NCI-H460 (cell line): ENCODE results near the gene MAD1L1. TPM values are rescaled to one million over a fixed set of nuclear protein-coding genes. Genes with fewer than 3 reads are reported as not detected.

Source experiments
- DNase-seq: peaks from one replicate; pipeline ENCODE4 v3.0.0-alpha.2; 2016; ENCODE audit warnings: low read depth; ENCODE audit errors: extremely low read depth
- total RNA-seq: library from RNA; depleted of rRNA; stranded (reverse); fragments of >200 nt; shearing (Covaris generic); gene quantifications from 2 replicates; pipeline ENCODE4 v1.2.3, GENCODE V29; 2014

MAD1L1 gene
- total RNA-seq, 1 experiment from 2014 or later: 25.9 TPM

DNA sequence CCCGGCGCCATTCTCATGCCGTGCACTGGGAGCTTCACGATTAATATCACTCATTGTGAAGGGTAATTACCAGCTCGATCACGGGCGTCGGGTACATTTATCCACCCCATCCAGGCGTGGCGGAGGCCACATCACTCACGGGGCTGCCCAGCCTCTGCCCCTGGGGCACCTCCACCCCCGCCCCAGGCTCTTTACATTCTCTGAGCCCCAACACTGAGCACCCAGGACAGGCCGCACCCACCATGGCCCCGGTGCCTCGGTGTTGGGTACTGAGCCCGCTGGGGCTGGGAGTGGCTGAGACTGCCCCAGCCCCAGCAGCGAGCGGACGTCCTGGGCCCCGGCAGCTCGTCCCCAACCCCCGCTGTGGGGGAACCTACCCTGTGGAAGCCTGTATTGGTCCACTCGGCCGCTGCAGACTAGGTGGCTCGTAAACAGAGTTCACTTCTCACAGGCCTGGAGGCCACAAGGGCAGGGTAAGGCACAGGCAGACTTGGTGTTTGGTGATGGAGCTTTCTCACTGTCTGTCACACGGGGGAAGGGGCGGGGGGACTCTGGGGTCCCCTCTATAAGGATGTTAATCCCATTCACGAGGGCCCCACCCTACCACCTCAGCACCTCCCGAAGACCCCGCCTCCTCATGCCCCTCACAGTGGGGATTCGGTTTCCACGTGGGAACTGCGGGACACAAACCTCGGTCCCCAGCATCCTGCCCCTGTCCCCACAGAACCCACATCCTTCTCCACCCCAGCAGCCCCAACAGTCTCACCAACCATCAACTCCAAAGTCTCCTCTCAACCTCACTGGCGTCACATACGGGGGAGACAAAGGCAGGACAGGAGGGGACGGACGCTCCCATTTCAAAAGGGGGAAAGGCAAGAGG lies 378.5 kb downstream of the MAD1L1 start:
- DNase-seq: no peak

- no peak for DNase-seq
Measured at GRCh38 chr7:1853431-1853985, 379.2 kb downstream of the MAD1L1 start.

GRCh38 chr7:1852517-1853430 lies 380.0 kb downstream of the MAD1L1 start:
- no peak for DNase-seq

GRCh38 chr7:1851721-1852516 lies 380.8 kb downstream of the MAD1L1 start:
- DNase-seq: no peak

GRCh38 chr7:1850976-1851571 lies 381.7 kb downstream of the MAD1L1 start:
- DNase-seq: no peak

- DNase-seq: no peak
Measured at GRCh38 chr7:1850111-1850975, 382.4 kb downstream of the MAD1L1 start.

DNA sequence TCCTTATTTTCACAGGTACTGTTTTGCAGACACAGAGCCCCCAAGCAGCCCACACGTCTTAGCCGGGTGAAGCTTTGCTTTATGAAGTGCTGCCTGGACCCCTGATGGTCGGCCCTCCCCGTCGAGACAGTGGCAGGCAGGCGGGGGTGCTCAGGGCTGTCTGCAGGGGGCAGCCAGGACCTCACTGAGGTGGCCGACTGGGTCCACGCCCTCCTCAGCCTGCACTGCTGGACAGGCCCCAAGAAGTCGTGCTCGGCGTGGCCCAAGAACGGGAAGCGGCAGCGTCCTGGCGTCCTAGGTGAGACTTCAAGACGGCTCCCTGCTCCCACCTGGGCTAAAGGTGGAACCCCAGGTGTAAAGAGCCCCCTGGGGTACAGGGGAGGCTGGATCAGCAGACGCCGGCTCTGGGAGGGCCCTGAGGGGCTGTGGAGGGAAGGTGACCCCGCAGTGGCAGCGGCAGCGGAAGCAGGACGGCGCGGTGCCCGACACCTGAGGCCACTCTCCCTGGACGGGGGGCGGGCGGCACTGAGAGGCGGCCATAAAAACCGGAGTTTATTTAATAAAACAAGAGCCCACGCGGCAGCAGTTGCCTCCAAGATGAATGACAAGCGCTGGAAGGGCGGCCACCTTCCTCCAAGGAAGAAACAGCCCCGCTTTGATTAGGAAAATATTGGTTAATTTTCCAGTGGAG lies 383.2 kb downstream of the MAD1L1 start:
- DNase-seq: no peak

DNA sequence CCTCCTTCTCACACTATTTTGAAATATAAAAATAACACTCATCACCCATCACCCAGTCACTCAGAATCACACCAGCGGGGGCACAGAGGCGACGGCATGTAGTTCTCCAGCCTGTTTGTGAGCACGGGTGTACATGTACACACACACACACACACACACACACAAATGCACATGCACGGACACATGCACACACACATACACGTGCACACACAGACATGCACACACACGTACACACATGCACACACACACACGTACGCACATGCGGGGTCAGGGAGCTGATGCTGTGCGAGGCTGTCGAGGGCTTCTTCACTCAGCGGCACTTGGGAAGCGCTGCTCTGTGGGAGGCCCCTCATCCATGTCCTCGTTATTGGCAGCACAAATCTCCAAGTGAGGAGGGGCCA lies 383.8 kb downstream of the MAD1L1 start:
- DNase-seq: no peak

DNA sequence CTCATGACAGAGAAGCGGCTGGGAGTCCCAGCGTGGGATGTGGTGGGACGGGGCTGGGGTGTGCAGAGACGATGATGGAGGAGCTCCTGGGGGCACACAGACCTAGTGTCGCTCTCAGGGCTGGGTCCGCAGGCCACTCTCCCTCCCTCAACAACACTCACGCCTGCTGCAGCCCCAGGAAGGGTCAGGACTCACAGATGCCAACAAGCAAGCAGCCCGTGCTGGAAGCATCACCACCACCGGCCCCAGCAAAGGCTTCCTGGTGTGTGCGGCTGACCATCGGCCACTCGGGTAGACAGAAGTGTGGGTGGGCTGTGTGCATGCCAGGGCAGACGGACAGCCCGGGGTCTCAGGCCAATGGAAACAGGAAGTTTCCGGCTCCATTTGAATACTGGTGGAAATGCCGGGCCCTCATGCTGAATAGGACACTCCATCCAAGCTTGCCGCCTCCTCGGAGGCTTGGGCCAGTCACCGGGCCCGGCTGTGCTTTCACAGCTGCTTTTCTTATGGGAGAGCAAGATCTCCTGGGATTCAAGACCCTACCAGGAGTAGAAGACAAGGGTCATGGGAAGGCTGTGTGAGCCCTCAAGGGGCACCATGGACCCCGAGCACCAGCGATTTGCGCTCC lies 384.6 kb downstream of the MAD1L1 start:
- no peak for DNase-seq

GRCh38 chr7:1847260-1848001 lies 385.3 kb downstream of the MAD1L1 start:
- no peak for DNase-seq

DNA sequence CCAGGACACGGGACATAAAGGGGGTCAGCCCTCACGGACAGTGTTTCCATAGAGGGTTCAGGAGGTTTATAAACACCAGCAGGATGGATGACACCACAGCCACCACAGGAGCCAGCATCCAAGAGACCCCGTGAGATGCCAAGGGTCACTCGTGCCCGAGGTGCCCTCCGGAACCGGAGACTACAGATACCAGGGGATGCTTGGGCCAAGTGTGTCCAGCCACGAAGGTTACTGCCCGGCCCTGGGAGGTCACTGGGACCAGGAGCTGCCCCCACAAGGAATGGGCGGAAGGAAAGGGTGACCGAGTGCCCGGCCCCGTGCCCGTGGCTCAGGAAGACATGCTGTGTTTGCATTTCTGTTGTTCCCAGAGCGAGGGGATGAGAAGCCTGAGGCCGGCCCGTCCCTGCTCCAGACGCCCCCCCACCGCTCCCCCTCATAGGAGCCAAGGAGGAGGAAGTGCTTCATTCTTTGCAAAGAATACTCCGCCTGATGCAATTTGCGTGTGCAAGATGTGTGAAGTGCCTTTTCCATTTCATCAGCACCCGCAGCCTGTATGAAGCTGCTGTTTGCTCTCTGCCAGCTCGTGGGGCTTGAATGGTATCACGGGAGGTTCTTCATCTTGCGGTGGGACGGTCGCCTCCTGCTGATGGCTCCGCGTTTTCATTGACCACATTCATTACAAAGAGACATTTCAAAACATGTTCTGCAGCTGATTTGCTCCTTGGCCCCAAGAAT lies 386.2 kb downstream of the MAD1L1 start:
- DNase-seq: no peak

- no peak for DNase-seq
Measured at GRCh38 chr7:1845536-1846311, 387.0 kb downstream of the MAD1L1 start.

- DNase-seq: no peak
Measured at GRCh38 chr7:1844951-1845390, 387.8 kb downstream of the MAD1L1 start.

DNA sequence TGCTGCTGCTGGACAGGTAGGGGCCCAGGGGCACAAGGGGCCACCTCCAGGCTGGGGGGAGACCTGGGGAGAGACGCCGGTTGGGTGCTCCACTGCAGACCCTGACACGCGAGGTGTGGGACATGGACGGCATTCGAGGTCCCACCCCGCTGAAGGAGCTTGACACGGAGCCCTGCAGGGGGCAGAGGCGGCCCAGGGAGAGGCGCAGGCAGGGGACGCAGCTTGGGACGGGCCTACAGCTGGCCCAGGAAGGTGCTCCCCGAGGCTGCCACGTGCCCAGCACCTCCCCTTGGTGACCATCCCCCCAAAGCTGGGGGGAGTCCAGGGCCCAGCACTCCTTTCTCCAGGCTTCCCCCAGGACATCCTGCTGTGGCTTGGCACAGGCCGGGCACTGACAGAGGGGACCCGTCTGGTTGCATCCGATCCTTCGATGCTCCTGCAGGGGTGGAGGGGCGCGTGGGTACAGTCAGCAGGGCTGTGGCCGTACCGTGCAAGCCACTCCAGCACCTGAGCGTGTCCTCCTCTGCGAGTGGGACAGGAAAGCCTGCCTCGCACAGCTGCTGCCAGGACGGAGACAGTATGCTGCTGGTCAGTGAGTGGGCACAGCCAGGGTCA lies 388.3 kb downstream of the MAD1L1 start:
- DNase-seq: no peak

- DNase-seq: no peak
Measured at GRCh38 chr7:1843921-1844335, 388.8 kb downstream of the MAD1L1 start.
